KMS-11 (cell line): ENCODE results near the gene CYP11A1.

ENCODE experiments used
- H2AFZ ChIP-seq: fragments of 200-600 bp; sonication (generic); 2 replicates; pipeline ENCODE4 v1.6.1; 2016; ENCODE audit warnings: antibody characterized with exemption, mixed run types, low read depth
- H3K27ac ChIP-seq: fragments of 200-600 bp; sonication (generic); 2 replicates; pipeline ENCODE4 v1.6.1; 2016; ENCODE audit warnings: mild to moderate bottlenecking, mixed run types
- H3K27me3 ChIP-seq: fragments of 200-600 bp; sonication (generic); 2 replicates; pipeline ENCODE4 v1.6.1; 2017; ENCODE audit warnings: mild to moderate bottlenecking, low read depth, mixed run types, moderate library complexity; ENCODE audit not compliant: insufficient read depth
- H3K36me3 ChIP-seq: fragments of 200-600 bp; sonication (generic); 2 replicates; pipeline ENCODE4 v1.6.1; 2017; ENCODE audit warnings: mild to moderate bottlenecking, mixed run types; ENCODE audit not compliant: insufficient read depth
- H3K4me1 ChIP-seq: fragments of 200-600 bp; sonication (generic); 2 replicates; pipeline ENCODE4 v1.6.1; 2016; ENCODE audit warnings: mild to moderate bottlenecking, low read depth, mixed run types; ENCODE audit not compliant: poor library complexity, severe bottlenecking
- H3K4me2 ChIP-seq: fragments of 200-600 bp; sonication (generic); 2 replicates; pipeline ENCODE4 v1.7.0; 2016; ENCODE audit warnings: mild to moderate bottlenecking, mixed run types
- H3K4me3 ChIP-seq: fragments of 200-600 bp; sonication (generic); IDR thresholded peaks from 2 replicates; pipeline ENCODE4 v1.6.1; 2017; ENCODE audit warnings: low read depth, low read length, mixed read lengths; ENCODE audit not compliant: insufficient read depth
- H3K79me2 ChIP-seq: fragments of 200-600 bp; sonication (generic); 2 replicates; pipeline ENCODE4 v1.6.1; 2016; ENCODE audit warnings: low read depth, mixed run types; ENCODE audit not compliant: insufficient read depth
- H3K9ac ChIP-seq: fragments of 200-600 bp; sonication (generic); 2 replicates; pipeline ENCODE4 v1.6.1; 2016; ENCODE audit warnings: mild to moderate bottlenecking, mixed run types
- H4K20me1 ChIP-seq: fragments of 200-600 bp; sonication (generic); 2 replicates; pipeline ENCODE4 v1.6.1; 2016; ENCODE audit warnings: mild to moderate bottlenecking, mixed run types; ENCODE audit not compliant: insufficient read depth
- TF ChIP-seq, protein P1 (sequence below): fragments of 200-600 bp; sonication (generic); conservative IDR thresholded peaks from 2 replicates; pipeline ENCODE4 v1.6.1; 2017; ENCODE audit warnings: low read depth, mild to moderate bottlenecking, antibody characterized with exemption, low read length, moderate library complexity, mixed read lengths

Gene CYP11A1

DNA sequence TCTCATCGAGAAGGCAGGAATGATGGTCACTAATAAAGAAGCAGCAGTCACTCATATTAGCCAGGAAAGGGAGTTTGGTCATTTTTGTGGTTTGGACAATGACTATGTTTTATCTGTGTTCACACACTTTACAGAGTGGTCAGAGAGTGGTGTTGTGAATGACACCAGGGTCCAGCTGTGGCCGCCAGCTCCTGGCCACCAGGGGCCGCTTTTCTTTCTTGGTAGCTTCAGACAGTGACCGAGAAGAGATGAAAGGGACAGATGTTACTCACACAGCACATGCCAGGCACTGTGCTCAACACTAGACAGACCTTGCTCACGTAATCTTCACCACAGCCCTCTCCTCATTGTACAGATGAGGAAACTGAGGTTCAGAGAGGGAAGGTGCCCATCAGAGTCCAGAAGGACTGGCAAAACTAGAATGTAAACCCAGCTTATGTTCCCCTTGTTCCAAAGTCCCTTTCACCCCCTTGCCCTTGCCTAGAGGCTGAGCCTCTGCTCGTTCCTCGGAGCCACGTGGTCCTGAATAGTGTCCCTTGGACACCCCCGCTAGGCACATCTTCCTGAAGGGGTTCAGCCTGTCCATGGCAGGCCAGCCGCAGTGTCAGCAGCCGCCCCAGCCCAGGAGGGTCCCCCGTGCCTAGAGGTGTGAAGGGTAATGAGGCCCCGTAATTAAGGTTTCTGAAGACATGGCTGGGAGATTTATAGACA is 55.6 kb downstream of the CYP11A1 start:
- H4K20me1 ChIP-seq: no peaks in the 10 kb centered on the region
- H3K27ac ChIP-seq: no peak overlapping the region
- no peaks in the 10 kb centered on the region for H3K36me3 ChIP-seq
- H2AFZ ChIP-seq: no peak overlapping the region
- no peak overlapping the region for H3K4me3 ChIP-seq
- H3K9ac ChIP-seq: no peak overlapping the region
- TF ChIP-seq, protein P1, sequence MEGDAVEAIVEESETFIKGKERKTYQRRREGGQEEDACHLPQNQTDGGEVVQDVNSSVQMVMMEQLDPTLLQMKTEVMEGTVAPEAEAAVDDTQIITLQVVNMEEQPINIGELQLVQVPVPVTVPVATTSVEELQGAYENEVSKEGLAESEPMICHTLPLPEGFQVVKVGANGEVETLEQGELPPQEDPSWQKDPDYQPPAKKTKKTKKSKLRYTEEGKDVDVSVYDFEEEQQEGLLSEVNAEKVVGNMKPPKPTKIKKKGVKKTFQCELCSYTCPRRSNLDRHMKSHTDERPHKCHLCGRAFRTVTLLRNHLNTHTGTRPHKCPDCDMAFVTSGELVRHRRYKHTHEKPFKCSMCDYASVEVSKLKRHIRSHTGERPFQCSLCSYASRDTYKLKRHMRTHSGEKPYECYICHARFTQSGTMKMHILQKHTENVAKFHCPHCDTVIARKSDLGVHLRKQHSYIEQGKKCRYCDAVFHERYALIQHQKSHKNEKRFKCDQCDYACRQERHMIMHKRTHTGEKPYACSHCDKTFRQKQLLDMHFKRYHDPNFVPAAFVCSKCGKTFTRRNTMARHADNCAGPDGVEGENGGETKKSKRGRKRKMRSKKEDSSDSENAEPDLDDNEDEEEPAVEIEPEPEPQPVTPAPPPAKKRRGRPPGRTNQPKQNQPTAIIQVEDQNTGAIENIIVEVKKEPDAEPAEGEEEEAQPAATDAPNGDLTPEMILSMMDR: no peak
- H3K27me3 ChIP-seq: peaks cover 67% of the 10 kb centered on the region
- H3K79me2 ChIP-seq: no peaks in the 10 kb centered on the region
- no peak overlapping the region for H3K4me2 ChIP-seq
- H3K4me1 ChIP-seq: no peaks in the 10 kb centered on the region

DNA sequence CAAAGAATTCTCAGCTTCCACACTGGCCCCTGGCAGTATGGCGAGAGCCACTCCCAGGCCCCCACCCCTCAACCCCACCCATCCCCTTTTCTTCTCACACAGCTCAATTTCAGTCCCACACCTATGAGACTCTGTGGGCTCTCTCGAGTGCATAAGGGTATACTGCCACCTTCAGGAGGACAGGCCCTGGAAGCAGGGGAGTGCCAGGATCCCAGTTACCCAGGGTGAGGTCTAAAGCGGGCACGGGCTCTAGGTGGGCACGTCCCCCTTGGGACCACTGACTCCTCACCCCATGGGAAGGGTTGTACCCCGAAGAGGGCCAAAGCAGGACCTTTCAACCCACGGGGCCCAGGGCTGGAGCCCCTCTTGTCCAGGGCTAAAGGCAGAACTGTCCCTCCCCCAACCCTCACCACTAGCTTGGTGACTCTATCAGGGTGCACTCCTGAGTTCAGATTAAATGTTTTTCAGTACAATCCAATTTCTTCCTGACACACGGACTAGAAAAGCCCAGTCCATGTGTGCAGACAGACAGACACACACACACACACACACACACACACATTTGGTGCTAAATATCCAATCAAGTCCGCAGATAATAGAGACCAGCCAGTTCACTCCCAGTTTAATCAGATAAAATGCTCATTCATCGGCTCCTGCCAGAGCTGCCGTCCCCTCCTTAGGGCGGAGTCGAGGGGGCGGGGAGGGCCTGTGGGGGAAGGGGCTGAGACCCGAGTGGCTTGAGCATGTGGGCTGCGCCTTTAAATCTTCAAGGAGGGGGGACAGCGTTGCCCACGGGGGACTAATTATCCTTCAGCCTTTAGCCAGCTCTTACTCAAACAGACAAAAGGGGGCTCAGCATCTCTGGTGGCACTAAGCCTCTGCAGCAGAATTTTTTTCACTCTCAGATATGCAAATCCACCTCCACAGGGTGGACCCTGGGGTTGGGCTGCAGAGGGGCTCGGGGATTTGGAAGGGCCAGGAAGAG is 59.3 kb downstream of the CYP11A1 start:
- Histone ChIP-seq H3K4me1 (no peaks in the 10 kb centered on the region), H3K9ac (no peak overlapping the region), H3K36me3 (no peaks in the 10 kb centered on the region), H3K27me3 (peaks cover 89% of the 10 kb centered on the region), H2AFZ (no peak overlapping the region), H3K27ac (no peak overlapping the region), H3K79me2 (no peaks in the 10 kb centered on the region), H4K20me1 (no peaks in the 10 kb centered on the region), H3K4me2 (no peak overlapping the region), H3K4me3 (no peak overlapping the region)
- TF ChIP-seq, protein P1: peak; percentile 63

DNA sequence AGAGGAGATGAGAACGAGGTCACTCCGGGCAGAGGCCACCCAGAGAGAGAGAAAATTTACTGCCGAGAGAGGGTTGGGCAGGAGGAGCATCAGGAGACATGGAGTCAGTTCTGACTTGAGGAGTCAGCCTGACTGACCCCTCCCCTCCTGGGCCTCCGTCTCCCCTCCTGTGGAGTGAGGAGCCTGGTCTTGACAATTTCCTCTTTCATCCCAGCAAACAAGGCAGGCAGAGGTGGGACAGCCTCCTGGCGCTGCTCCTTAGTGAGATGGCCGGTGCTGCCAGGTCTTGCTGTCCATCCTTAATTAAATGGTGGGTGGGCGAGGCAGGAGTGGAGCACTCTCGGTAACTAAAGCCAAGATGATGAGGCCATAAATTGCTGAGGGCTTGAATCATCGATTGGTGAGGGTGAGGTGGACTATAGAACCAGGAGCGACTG is 60.6 kb downstream of the CYP11A1 start:
- TF ChIP-seq, protein P1: no peak
- Histone ChIP-seq H3K36me3 (no peaks in the 10 kb centered on the region), H4K20me1 (no peaks in the 10 kb centered on the region), H3K27me3 (peaks cover 92% of the 10 kb centered on the region), H3K4me2 (no peak overlapping the region), H3K9ac (no peak overlapping the region), H3K27ac (no peak overlapping the region), H3K79me2 (no peaks in the 10 kb centered on the region), H3K4me1 (no peaks in the 10 kb centered on the region), H3K4me3 (no peak overlapping the region), H2AFZ (no peak overlapping the region)

DNA sequence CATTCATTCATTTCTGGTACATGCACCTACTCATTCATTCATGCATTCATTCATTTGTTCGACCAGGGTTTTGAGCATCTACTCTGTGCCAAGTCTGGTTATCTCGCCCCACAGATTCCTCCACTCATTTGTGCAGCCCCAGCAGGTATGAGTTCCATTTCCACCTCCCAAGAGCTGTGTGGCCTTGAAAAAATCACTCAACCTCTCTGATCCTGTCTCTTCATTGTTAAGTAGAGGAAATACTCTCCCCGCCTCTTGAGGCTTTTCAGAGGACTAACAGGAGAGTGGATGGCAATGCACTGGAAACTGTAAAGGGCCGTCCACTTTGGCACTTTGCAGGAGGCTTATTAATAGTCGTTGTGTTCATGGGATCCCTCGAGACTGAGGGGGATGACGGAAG is 61.8 kb downstream of the CYP11A1 start:
- Histone ChIP-seq H2AFZ (no peak overlapping the region), H3K4me3 (no peak overlapping the region), H3K27me3 (peaks cover 94% of the 10 kb centered on the region), H3K79me2 (no peaks in the 10 kb centered on the region), H3K4me1 (no peaks in the 10 kb centered on the region), H4K20me1 (no peaks in the 10 kb centered on the region), H3K4me2 (no peak overlapping the region), H3K36me3 (no peaks in the 10 kb centered on the region), H3K9ac (no peak overlapping the region), H3K27ac (no peak overlapping the region)
- TF ChIP-seq, protein P1: no peak
